Cerebellar nuclear complex (tissue), 1 donor: Measurements from ENCODE around the gene CLEC20A.

ENCODE experiments used
- DNase-seq, 2 experiments: peaks; one replicate each; lab custom pipeline; 2025; lab: John Stamatoyannopoulos, UW

The CLEC20A gene

DNA sequence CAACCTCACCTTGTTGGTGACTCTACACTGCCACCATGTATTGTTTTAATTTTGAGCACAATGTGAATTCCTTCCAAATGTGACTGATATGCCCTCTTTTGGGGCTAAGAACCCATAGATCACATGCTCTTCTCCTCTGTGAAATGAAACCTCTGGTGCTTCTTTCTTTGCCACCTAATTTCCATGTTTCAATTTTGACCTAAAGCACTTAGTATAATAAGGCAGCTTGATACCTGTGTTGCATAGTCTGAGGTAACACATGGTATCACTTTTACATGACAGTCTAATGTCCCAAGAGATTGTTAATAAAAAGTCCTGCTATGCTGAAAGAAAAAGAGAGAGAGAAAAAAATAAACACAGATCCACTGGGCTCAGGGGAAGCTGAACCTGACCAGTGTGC lies 24.2 kb downstream of the CLEC20A start:
- DNase-seq, result no peak

DNA sequence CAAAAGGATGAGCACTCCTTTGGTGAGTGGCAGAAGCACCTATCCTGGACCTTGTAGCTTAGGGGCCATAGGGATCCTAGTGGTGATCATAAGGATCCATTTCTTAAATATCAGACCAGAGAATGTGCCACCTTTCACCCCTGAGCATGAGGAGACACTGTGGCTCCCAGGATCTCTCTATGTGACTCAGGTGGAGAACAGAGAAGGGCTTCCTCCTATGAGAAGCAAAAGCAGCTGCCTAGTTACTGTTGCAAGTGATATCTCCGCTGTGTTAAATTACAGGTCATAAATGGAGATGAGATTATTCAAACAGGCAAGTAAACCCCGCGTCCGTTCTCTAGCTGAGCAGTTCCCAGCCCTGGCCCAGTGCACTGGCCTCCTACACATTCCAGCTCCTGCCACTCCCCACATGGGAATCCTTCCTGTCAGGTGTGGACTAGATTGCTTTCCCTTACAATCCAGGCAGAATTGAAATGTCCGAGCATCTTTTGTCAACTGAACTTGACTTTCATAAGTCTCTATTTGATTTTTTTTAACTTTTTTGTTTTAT lies 26.3 kb downstream of the CLEC20A start:
- DNase-seq, result no peak

DNA sequence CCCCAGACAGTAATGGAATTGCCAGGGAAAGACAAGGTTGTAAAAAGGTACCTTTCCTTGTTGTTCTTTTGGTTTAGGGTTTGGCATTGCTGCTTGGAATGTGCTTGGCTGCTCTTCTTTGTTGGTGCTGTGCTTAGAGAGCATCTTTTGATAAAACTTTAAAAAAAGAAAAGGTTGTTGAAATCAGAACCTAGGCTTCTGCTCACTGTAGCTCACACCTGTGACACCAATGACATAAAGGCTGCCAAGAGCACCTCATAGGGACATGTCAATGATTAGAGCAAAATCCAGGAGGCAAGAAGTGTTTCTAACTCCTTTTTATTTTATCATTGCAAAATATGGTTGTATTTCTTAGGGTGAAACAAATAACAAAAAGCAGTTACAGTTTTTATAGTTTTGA lies 28.9 kb downstream of the CLEC20A start:
- no peak for DNase-seq

- no peak for DNase-seq
Observed at GRCh38 chr1:178465011-178465410, 31.8 kb downstream of the CLEC20A start.

GRCh38 chr1:178464566-178464965 lies 32.2 kb downstream of the CLEC20A start:
- DNase-seq, result no peak

DNA sequence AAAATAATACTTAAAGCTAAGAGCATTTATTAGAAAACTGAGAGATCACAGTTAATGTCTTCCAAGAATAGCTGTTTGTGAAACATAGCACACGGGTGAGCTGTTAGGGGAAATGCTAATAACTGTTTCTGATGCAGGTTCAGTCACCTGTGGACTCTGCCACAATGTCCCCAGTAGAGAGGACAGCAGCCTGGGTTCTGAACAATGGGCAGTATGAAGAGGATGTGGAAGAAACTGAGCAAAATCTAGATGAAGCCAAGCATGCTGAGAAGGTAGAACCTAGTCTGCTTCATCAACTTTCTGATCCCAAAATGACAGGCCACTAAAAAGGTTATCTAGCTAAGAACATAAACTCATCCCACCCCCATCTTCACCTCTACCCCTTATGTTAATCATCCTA lies 32.6 kb downstream of the CLEC20A start:
- no peak for DNase-seq

GRCh38 chr1:178461701-178462100 lies 35.1 kb downstream of the CLEC20A start:
- DNase-seq, result no peak

DNA sequence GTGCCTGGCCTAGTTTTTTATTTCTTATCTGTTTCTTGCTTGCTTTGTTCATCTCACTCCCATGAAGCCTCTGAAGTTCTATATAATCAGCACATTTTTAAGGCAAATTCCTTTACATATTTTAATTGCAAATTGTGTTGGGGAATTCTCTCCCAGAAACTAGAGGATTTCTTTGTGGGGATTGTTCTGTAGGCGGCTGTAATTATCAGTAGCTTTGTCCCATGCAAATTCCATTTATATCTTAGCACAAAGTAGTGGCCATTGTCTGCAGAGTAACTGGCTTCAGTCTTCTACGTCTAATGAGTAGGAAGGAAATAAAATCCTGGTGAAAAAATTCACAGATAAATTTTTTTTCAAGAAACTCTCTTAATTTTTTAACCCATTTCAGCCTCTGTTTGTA lies 35.7 kb downstream of the CLEC20A start:
- no peak for DNase-seq

GRCh38 chr1:178458203-178458602 lies 38.6 kb downstream of the CLEC20A start:
- DNase-seq, result no peak

DNA sequence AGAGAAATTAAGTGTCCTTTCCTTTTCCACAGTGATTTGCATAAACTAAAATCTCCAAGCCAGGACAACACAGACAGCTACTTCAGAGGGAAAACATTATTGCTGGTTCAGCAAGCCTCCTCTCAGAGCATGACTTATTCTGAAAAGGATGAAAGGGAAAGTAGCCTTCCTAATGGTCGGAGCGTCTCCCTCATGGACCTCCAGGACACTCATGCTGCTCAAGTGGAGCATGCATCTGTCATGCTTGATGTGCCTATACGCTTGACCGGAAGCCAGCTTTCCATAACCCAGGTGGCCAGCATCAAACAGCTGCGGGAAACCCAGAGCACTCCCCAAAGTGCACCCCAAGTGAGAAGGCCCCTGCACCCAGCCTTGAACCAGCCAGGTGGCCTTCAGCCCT lies 39.1 kb downstream of the CLEC20A start:
- DNase-seq, result no peak

DNA sequence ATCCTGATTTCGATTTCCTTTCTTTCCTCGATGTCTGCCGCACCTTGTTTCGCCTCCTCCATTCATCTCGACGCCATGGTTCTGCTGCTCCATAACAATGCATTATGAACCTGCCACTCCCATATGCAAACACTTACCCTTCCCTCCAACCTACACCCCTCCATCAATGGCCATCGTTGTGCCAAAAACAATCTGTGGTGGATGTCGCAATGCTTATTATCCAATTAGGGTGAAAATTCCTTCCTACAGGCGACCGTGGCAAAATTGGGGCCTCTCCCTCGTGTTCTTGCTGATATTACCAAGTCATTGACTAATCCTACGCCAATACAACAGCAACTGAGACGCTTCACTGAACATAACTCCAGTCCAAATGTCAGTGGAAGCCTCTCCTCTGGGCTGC lies 40.3 kb downstream of the CLEC20A start:
- no peak for DNase-seq

GRCh38 chr1:178452013-178452412 lies 44.8 kb downstream of the CLEC20A start:
- DNase-seq, result no peak

GRCh38 chr1:178451529-178451928 lies 45.2 kb downstream of the CLEC20A start:
- no peak for DNase-seq

- no peak for DNase-seq
Observed at GRCh38 chr1:178450871-178451270, 45.9 kb downstream of the CLEC20A start.

- no peak for DNase-seq
Observed at GRCh38 chr1:178442925-178443324, 53.8 kb downstream of the CLEC20A start.

- DNase-seq, result no peak
Observed at GRCh38 chr1:178438432-178438831, 58.3 kb downstream of the CLEC20A start.

GRCh38 chr1:178436899-178437298 lies 59.9 kb downstream of the CLEC20A start:
- no peak for DNase-seq

DNA sequence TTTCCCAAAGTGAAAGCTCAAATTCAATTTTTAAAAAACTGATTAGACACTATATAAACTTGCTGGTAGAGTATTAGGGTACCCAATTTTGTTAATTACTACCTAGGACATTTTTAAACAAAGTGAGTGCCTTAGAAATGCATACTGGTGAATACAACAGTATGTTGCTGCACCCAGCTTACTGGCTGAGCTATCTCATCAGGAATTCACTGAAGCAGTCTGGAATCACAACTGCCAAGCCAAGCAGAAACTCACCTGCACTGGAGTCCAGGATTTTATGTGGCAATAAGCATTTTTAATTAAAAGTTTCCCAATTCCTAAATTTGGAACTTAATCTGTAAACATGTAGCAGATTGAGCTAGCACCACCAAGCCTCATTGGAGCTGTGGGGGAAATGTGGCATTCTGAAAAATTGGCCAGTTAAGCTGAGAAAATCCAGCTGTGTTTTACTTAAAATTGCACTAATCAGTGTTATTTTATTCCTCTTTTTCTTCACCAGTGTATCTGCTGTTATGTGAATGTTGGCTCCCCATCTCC lies 61.8 kb downstream of the CLEC20A start:
- no peak for DNase-seq

GRCh38 chr1:178434360-178434759 lies 62.4 kb downstream of the CLEC20A start:
- DNase-seq, result no peak
